ENCODE results near the gene ARHGAP27.

GRCh38 chr17:45437465-45438283 lies 5.0 kb upstream of the ARHGAP27 start:
- TF ChIP-seq CTCF (IDR thresholded peaks at IDR 0.05) (no peak), POLR2A (IDR thresholded peaks at IDR 0.05) (no peak)
